MM.1S (cell line): Measurements from ENCODE around the gene CES4A.

Experiments used
- DNase-seq: peaks from one replicate; pipeline ENCODE4 v3.0.0-alpha.2; 2015
- H2AFZ ChIP-seq: fragments of 300-600 bp; sonication (generic); 2 replicates; pipeline ENCODE4 v1.6.0; 2016; ENCODE audit warnings: antibody characterized with exemption, low read length
- H3F3A ChIP-seq: fragments of 300-600 bp; sonication (generic); 2 replicates; pipeline ENCODE4 v1.6.1; 2016; ENCODE audit warnings: mild to moderate bottlenecking, antibody characterized with exemption, low read length, moderate library complexity, mixed read lengths; ENCODE audit not compliant: insufficient read depth
- H3K27ac ChIP-seq: fragments of 300-600 bp; sonication (generic); 2 replicates; pipeline ENCODE4 v1.5.1; 2016; ENCODE audit warnings: mild to moderate bottlenecking, low read length
- H3K27me3 ChIP-seq: fragments of 300-600 bp; sonication (generic); replicated peaks from 2 replicates; pipeline ENCODE4 v1.6.0; 2016; ENCODE audit warnings: low read length; ENCODE audit not compliant: insufficient read depth
- H3K36me3 ChIP-seq: fragments of 300-600 bp; sonication (generic); replicated peaks from 2 replicates; pipeline ENCODE4 v1.6.1; 2016; ENCODE audit warnings: mild to moderate bottlenecking, low read length, mixed read lengths; ENCODE audit not compliant: insufficient read depth
- H3K4me1 ChIP-seq: fragments of 300-600 bp; sonication (generic); 2 replicates; pipeline ENCODE4 v1.6.1; 2016; ENCODE audit warnings: low read length, mixed read lengths
- H3K4me2 ChIP-seq: fragments of 300-600 bp; sonication (generic); 2 replicates; pipeline ENCODE4 v1.6.0; 2016; ENCODE audit warnings: low read depth, low read length
- H3K4me3 ChIP-seq: fragments of 300-600 bp; sonication (generic); 2 replicates; pipeline ENCODE4 v1.5.1; 2016; ENCODE audit warnings: low read length, mixed read lengths
- H3K79me2 ChIP-seq: fragments of 300-600 bp; sonication (generic); 2 replicates; pipeline ENCODE4 v1.6.1; 2016; ENCODE audit warnings: mixed run types, low read length, mixed read lengths
- H3K9ac ChIP-seq: fragments of 300-600 bp; sonication (generic); 2 replicates; pipeline ENCODE4 v1.6.1; 2016; ENCODE audit warnings: low read length, mixed read lengths
- H3K9me2 ChIP-seq: fragments of 300-600 bp; sonication (generic); replicated peaks from 2 replicates; pipeline ENCODE4 v1.6.1; 2016; ENCODE audit warnings: mild to moderate bottlenecking, low read length, mixed read lengths; ENCODE audit not compliant: insufficient read depth
- H3K9me3 ChIP-seq: fragments of 300-600 bp; sonication (generic); replicated peaks from 2 replicates; pipeline ENCODE4 v1.6.1; 2016; ENCODE audit warnings: mild to moderate bottlenecking, low read length, mixed read lengths; ENCODE audit not compliant: insufficient read depth
- H4K20me1 ChIP-seq: fragments of 300-600 bp; sonication (generic); 2 replicates; pipeline ENCODE4 v1.6.1; 2016; ENCODE audit warnings: mild to moderate bottlenecking, low read length, moderate library complexity, mixed read lengths; ENCODE audit not compliant: insufficient read depth
- EZH2 ChIP-seq: fragments of 300-600 bp; sonication (generic); optimal IDR thresholded peaks from 2 replicates; pipeline ENCODE3; 2017; ENCODE audit warnings: low read depth, mild to moderate bottlenecking, antibody characterized with exemption, low read length, mixed read lengths
- EZH2phosphoT487 ChIP-seq: fragments of 300-600 bp; sonication (generic); IDR thresholded peaks from 2 replicates; pipeline ENCODE4 v1.6.1; 2018; ENCODE audit warnings: antibody characterized with exemption, low read length
- TF ChIP-seq, protein P1 (sequence below): fragments of 300-600 bp; sonication (generic); IDR thresholded peaks from 2 replicates; pipeline ENCODE4 v1.5.1; 2016; ENCODE audit warnings: antibody characterized with exemption, low read length, mixed read lengths

Gene CES4A

GRCh38 chr16:67055712-67056487 is 67.5 kb downstream of the CES4A start:
- no peak overlapping the region for H3K4me3 ChIP-seq
- H3K27ac ChIP-seq: no peak overlapping the region
- no peaks in the 10 kb centered on the region for H3K4me1 ChIP-seq
- H3K27me3 ChIP-seq: no peaks in the 10 kb centered on the region
- H4K20me1 ChIP-seq: peaks cover 1% of the 10 kb centered on the region; the same call in 1 of the 2 replicates
- no peaks in the 10 kb centered on the region; the same call in 1 of the 2 replicates for H3K36me3 ChIP-seq
- H3K9ac ChIP-seq: no peak overlapping the region
- no peak for DNase-seq
- no peaks in the 10 kb centered on the region for H3F3A ChIP-seq
- no peak overlapping the region for H3K4me2 ChIP-seq
- H2AFZ ChIP-seq: no peak overlapping the region
- TF ChIP-seq, protein P1, sequence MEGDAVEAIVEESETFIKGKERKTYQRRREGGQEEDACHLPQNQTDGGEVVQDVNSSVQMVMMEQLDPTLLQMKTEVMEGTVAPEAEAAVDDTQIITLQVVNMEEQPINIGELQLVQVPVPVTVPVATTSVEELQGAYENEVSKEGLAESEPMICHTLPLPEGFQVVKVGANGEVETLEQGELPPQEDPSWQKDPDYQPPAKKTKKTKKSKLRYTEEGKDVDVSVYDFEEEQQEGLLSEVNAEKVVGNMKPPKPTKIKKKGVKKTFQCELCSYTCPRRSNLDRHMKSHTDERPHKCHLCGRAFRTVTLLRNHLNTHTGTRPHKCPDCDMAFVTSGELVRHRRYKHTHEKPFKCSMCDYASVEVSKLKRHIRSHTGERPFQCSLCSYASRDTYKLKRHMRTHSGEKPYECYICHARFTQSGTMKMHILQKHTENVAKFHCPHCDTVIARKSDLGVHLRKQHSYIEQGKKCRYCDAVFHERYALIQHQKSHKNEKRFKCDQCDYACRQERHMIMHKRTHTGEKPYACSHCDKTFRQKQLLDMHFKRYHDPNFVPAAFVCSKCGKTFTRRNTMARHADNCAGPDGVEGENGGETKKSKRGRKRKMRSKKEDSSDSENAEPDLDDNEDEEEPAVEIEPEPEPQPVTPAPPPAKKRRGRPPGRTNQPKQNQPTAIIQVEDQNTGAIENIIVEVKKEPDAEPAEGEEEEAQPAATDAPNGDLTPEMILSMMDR: no peak
- TF ChIP-seq EZH2phosphoT487: no peak
- no peak for TF ChIP-seq EZH2
- H3K79me2 ChIP-seq: peaks cover 97% of the 10 kb centered on the region
- no peaks in the 10 kb centered on the region for H3K9me3 ChIP-seq
- H3K9me2 ChIP-seq: no peaks in the 10 kb centered on the region
